Measurements from ENCODE around the gene MORN1.

GRCh38 chr1:2363847-2364513 is 27.4 kb downstream of the MORN1 start:
- TF ChIP-seq CTCF (IDR thresholded peaks at IDR 0.05) (no peak), POLR2A (IDR thresholded peaks at IDR 0.05) (no peak)

Data from right lobe of liver (tissue), 4 donors.